SU-DHL-6 (cell line): ENCODE measurements around the gene LDAF1.

Experiments
- EZH2phosphoT487 ChIP-seq: fragments of 200-600 bp; sonication (generic), shearing (Covaris generic); conservative IDR thresholded peaks from 2 replicates; pipeline ENCODE4 v1.6.1; 2018; ENCODE audit warnings: mild to moderate bottlenecking, antibody characterized with exemption, low read length, moderate library complexity, mixed read lengths
- TF ChIP-seq, protein P1 (sequence below): fragments of 200-600 bp; sonication (generic); IDR thresholded peaks from one replicate; pipeline ENCODE4 v1.5.1; 2017; ENCODE audit warnings: antibody characterized with exemption, mild to moderate bottlenecking, low read length, moderate library complexity; ENCODE audit not compliant: insufficient read depth, poor library complexity, severe bottlenecking

DNA sequence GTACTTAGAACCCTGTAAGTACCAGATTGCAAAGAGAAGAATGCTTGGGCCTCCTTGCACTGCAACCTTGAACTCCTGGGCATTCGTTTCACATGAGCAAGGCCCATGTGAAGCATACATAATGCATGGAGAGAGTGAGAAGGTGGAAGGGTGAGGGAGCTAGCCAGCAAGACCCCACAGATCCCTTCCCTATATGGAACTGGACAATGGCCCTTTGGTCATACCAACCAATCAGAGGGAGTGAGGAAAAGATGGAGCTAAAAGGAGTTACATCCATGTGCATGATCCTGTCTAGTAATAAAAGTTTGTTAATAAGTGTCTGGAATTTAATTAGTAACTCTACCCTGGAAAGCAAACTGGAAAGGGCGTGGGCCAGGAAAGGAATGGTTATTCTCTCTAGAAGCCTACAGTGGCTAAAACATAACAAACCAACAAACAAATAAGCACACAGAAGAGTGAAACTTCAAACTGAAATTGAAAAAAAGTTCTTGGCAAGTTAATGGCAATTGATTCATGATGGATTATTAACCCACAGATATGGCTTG, 37.4 kb upstream of the LDAF1 start:
- TF ChIP-seq, protein P1, sequence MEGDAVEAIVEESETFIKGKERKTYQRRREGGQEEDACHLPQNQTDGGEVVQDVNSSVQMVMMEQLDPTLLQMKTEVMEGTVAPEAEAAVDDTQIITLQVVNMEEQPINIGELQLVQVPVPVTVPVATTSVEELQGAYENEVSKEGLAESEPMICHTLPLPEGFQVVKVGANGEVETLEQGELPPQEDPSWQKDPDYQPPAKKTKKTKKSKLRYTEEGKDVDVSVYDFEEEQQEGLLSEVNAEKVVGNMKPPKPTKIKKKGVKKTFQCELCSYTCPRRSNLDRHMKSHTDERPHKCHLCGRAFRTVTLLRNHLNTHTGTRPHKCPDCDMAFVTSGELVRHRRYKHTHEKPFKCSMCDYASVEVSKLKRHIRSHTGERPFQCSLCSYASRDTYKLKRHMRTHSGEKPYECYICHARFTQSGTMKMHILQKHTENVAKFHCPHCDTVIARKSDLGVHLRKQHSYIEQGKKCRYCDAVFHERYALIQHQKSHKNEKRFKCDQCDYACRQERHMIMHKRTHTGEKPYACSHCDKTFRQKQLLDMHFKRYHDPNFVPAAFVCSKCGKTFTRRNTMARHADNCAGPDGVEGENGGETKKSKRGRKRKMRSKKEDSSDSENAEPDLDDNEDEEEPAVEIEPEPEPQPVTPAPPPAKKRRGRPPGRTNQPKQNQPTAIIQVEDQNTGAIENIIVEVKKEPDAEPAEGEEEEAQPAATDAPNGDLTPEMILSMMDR: no peak
- no peak for TF ChIP-seq EZH2phosphoT487
